ENCODE measurements around the gene CHCHD6.

The CHCHD6 gene

DNA sequence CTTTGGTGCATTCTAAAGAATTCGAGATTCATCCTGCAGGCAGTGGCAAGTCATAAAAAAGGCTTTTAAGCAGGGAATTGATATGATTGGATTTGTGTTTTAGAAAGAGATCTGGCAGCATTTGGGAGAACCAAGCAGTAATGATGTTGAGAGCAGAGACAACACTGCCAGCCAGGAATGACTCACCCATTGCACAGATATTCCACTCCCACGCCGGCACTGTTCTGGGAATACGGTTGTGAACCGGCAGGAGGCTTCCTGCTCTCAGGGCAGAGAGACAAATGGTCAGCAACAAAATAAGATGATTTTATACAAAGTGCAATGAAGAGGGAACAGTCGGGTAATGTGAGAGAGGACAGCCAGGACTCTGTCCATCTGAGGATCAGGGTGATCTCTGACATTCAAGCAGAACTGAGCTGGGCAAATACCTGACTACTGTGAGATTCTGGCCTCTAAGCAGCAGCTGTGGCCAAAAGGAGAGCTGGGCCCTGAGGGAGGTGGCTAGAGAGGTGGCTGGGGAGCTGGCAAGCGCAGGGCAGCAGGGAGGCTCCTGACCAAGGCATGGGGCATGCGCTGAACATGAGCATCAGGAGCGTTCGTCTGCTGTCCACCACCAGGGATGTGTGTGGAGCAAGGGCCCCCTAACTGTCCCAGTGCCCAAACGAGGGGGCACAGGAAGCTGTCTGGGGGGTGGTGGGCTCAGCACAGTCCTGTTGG is 222.8 kb downstream of the CHCHD6 start:
- FAIRE-seq: no peak

DNA sequence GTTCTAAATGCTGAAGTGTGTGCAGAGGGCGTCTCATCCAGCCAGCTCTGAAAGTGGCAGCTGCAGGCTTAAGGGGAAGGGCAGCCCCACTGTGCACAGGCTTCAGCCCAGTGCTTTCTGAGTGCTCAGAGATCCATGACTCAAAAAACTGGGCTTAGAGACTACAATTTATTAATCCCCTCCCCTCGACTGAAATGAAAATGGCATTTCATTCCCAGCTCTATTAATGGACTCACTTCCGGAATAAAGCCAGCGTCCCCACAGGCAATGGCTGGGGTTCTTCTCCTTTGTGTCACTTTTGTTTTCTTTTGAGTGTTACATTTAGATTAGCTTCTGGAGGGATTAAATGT is 223.3 kb downstream of the CHCHD6 start:
- no peak for FAIRE-seq

DNA sequence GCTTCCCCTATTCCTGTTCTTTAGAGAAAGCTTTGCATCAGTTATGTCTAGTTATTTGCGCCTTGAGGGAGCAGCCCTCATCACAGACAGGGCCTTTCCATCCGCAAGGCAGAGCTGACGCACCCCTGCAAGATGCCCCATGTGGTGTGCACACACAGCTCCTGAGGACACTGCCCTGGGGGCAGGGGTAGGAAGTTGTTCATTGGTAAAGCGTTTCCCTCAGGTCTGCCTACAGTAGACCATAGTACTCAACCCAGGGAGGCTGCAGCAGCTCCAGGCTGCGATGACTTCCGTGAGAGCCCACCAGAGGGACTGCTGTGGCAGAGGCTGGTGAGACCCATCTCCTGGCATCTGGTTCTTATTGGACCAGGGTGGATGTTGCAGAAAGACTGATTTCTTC is 223.8 kb downstream of the CHCHD6 start:
- no peak for FAIRE-seq

DNA sequence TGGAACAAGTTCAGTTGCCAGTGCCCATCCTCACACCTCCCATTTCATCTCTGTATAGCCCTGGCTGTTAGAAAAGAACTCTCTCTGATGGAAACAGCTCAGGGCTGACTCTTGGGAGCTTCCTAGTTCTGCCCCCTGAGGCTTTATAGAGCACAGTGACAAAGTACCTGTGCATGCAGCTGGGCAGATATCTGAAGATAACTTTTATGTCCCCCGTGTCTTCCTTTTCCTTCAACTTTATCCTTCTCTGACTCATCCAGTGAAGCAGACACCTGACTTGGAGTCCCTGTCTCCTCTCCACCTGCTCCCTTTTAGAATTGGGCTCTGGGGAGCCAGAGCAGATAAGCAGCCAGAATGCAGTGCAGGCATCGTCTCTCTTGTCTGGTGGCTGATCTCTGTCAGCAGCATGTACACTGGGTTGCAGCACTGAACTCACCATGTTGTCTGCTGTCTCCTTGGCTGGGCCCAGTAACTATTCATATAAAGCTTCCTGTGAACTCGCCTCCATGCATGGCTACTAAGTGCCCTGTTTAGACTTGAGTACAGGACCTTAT is 225.0 kb downstream of the CHCHD6 start:
- no peak for FAIRE-seq

DNA sequence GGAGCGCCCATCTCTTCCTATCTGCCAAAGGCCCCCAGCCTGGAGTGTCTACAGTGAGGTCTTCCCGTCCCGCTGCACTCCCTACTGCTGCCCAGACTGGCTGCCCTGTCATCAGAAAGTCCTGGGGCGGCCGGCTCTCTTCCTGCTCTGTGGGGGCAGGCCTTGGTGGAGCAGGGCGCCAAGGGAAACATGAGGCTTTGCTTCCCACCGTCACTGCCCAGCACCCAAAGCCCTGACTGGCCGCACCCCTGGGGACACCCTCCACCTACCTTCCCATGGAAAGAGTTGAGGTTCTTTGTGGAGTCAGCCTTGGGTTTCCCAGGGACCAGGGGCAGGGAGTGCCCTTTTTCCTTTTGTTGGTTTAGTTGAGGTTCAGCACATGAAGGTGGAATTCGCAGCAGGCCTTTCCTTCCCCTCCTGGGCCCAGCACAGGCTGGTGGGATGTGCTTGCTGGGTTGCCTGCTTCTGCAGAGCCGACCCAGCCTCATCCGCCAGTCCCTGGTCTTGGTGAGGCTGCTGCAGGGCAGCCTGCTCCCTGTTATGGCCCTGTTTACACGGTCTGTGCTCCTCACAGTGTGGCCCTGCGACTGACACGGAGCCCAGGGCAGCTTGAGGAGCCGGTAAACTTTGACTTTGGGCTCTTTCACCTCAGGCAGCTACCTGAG is 227.0 kb downstream of the CHCHD6 start:
- FAIRE-seq: no peak

DNA sequence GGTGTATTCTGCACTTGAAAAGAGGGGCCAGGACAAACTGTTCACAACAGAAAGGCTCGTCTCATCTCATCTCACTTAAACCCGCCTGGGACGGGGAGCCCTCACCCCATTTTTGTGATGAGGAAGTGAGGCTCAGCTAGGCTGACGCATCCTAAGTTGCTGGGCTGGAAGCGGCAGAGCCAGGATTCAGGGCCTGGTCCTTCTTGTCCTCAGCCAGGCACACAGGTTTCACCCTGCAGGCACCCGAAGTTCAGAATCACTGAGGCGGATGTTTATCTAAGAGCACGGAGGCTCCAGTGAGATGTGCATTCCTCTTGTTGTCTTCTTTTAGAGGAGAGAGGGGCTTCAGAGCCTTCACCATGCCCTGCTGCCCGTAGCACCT is 227.8 kb downstream of the CHCHD6 start:
- no peak for FAIRE-seq

DNA sequence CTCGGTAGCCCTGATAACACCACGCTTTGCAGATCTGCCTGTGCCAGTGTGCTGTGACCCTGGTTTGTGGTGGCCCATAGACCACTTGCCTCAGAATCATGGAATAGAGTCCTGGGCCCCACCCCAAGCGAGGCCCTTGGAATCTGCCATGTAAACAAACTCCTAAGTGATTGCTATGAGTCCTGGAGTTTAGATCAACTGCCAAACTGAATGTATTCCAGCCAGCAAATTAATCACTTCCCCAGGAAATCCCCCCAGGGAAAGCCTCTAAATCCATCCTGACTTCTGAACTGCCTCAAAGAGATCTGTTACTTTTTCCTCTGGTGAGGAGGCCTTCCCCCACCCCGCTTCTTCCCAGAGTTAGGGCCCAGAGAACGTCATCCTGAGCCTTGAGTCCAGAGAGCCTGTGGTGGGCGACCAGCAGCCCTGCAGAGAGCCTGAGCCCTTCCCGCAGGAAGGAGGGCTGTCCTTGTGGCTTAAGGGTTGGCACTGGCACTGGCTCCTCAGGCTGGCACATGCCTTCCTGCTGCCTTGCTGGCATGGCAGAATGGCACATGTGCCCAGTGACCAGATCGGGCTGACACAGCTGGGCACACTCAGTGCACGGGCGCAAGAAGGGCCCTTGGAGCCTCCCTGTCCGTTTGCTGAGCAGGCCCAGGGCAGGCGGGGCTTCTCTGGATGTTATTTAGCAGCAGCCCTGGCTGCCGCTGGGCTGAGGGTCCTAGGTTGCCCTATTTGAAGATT is 228.3 kb downstream of the CHCHD6 start:
- no peak for FAIRE-seq

DNA sequence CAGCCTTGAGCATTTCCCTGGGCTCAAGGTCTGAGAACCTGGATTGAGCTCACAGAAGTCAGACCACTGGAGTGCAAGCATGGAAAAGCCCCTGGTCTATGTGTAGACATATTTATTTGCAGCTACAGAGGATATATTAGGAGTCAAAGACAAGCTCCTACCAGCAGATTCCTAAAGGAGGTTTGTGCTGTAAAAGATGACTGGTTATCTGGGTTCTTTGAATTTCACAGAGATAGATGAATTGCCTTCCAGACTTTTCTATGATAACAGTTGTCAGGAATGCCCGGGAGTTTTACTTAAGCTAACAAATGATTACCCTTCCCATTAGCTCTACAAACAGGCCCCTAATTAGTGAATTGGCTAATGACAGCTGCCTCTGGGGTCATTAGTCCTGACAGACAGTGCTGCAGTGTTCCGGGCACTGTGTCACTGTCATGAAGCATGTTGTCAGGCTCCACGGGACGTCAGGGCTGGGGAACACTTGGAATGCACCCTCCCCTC is 230.0 kb downstream of the CHCHD6 start:
- FAIRE-seq: no peak

DNA sequence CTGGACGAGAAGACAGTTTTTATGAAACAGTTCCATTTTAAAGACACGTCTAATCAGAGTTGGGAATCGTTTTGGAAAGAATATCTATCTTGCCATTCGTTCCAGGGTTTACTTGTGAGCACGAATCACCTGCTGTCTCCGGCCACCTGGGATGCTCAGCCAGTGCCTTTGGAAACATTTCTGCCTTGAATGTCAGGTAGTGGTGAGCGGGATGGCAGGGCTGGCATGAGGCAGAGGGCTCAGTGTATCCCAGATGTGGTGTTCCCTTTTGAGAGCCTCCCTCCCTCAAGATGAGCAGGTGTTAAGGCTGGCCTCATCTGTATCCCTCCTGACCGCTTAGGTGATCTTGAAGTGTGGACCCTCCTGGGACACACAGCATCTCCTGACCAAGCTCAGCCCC is 231.0 kb downstream of the CHCHD6 start:
- FAIRE-seq: no peak

DNA sequence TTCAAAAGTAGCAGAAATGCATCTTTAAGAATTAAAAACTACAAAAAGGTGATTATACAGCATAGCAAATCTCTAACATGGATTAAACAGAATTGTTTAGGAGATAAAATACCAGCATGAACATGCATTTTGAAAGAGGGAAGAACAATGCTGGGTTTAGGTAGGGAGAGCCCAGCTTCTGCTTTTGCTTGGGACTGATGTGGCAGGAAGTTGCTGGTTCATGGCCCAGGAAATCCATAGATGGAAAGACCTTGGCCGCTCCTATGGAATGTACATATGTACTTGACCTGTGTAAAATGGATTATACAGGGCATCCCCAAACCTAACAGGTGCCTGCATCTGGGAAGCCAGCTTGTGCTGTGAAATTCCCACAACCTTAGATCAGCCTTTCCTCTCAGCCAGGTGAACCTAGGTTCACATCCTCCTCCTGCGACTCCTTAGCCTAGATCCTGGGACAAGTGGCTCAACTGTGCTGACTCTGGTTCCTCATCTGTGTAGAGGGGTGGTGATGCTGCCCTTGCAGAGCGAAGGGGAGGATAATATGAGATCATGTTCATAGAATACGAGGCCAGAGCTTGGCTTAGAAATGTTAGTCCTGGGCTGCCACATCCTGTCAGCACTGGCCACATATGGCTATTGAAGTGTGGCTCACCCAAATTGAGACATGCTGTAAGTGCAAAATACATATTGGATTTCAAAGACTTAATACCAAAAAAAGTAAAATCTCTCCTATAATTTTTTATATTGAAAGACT is 231.9 kb downstream of the CHCHD6 start:
- no peak for FAIRE-seq

DNA sequence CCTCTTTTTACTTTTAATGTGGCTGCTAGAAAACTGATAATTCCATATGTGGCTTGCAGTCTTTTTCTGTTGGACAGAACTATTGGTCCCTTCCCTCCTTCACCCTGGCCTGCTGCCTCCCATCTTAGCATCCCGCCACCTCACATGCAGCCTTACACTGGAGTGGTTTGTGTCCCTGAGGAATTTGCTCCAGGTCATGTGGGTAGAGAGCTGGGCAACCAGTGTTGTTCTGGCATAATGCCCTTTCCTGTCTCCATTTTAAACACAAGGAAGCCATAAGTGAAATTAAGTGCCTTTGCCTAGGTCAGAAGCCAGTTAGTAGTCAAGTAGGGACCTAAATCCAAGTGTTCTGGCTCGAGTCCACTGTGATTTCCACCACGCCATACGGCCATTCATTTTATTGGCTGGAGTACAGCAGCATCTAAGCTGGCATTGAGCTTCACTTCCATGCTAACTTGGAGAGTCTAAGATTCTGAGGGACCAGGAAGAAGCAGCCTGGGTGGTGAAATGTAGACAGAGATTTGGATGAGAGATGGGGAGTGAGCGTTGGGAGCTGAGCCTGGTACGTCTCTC is 232.9 kb downstream of the CHCHD6 start:
- FAIRE-seq: no peak

DNA sequence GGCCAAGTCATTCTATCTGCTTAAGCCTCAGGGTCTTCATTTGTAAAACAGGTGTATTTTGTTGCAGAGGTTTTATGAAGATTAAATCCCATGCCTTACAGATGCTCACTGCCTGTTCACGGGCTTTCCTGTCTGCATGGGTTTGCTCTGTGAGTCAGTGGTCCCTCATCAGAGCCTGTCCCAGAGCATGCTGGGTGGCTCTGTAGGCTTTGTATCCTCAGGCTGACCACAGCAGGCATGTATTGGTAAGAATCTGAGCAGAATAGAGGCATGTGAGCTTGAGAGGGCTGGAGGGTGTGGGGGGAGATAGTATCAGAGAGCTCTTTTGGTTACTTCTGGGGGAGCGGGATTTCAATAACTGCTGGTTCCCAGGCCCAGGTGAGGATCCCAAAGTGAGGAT is 233.5 kb downstream of the CHCHD6 start:
- no peak for FAIRE-seq

DNA sequence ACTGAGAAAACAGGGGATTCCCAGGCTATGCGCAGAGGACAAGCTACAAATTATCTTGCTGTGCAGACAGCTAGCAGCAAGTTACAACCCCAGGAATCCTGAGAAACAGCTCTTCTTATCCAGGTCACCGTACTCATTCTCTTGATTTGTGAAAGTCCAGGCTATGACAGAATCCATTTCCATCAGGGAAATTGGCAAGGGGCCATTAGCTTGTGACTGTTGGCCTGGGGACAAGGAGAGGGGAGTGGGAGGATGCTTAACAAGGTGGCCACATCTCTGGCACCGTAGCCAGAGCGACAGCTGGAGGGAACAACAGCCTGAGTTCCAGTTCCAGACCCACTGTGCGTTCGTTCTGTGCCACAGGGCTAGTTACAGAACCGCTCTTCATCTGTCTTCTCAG is 233.9 kb downstream of the CHCHD6 start:
- FAIRE-seq: no peak

DNA sequence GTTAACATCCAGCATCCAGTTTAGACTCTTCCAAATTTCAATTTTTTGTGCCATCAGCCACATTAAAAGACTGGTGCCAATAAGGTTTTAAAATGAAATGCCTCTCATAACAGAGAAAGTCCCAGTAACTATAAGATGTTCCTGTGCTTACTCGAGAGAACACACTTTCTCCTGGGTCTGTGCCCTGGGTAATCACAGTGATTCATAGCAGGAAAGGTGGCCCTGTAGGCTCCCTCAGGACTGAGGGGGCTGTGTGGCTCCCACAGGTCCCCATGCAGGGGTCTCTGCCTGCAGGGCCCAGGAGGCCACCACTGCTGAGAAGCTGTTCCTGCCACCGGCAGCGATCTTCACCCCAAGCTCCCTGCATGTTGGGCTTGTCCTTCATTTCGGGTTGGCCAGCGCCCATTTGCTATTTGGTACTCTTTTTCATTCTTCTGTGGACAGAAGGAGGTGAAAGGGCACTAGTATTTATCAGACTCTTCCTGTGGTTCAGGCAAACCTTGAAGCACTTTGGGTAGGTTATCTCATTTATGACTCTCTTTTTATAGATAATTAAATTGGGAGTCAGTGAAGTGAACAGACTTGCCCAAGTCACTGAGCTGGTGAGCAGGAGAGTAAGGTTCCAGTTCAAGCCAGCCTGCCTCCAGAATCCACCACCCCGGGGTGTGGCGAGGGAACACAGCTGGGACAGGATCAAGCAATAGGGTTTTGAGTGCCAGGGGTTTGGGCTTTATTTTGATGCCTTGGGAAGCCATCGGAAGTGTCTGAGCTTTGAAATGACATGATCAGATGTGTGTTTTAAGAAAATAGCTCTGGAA is 234.7 kb downstream of the CHCHD6 start:
- no peak for FAIRE-seq

DNA sequence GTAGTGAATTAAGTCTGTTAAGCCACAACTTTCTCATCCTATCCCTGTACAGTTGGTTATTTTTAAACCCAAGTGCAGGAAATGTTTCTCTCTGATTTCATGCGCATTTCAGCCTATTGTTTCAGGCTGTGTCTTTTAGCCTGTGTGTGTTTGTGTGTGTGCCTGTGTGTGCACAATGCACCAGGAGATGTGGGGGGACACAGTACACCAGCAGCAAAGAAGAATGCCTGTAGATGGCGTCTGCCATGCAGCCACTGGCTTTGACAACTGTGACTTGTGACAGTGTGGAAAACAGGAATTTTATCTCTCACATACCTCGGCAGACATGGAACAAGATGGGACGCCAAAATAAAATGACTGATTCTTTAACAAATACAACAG is 235.3 kb downstream of the CHCHD6 start:
- FAIRE-seq: no peak

DNA sequence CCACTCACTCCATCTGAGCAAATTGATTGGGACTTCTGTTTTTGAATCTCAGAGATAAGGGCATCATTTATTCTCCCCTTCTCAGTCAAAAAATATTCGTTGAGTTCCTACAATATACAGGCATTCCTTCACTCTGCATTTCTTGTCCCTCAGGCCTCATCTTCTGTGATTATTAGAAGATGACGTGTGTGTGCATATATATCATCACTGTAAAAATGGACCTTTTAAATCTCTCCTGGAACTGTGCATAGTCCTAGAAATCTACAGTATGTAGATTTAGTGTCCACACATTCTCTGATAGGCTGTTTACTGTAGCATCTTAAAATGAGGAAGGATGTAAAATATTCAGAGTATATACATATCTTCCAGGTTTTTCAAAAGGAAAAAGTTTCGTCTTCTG is 235.7 kb downstream of the CHCHD6 start:
- no peak for FAIRE-seq

DNA sequence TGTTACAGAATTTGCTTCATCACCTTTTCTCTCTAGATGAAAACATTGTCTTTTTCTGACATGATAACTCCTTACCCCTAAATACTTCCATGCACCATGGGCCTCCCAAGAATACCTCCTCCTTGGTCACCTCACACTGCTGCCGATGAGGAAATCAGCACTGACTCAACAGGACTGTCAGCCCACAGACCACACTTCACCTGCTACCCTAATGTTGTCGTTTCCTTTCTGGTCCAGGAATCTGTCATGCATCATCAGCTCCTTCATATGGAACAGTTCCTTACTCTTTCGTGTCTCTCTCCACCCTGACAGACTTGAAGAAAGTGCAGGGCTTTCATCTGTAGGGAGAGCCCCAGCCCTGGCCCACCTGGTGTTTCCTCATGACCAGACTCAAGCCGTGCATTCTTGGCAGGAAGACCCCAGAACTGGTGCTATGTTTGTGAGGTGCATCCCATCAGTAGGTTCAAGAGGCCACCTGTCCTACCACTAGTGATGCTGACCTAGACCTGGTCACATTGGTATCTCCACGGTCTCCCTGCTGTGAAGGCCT is 237.8 kb downstream of the CHCHD6 start:
- FAIRE-seq: no peak

DNA sequence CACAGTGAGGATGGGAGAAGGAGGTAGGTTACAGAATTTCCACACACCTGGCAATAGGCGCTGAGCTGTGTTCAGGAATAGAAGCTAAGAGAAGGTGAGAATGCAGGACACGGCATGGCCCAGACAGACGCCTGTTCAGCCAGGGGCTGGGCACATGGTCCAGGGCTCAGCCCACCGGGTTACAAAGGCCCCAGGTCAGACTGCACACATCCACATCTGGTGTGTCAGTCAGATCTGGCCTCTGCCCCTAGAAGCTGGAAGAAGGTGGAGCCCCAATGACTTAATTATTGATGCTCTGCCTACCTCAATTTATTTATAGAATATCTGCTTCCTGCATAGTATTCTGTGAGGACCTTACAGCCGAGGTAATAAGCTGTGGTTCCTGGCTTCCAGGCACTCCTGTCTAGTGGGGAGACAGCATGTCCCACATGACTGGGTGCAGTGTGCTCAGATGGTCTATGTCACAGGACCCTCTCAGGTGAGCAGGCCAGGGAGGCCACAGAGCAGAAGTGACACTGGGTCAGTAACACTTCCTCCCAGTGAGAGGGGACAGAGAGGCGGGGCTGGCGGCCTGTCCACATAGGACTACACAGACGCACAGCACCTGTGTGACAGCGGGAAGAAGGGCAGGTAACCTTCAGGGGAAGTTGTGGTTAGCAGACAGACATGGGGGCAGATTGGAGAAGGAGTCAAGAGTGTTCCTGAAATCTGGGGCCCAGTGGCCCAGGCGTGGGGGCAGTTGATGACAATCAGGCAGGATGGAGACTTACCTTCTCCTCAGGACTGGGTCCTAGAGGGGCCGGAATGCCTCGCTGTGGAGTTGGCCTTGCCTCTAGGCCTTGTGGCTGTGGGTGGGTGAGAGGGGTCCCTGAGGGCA is 240.3 kb downstream of the CHCHD6 start:
- no peak for FAIRE-seq

DNA sequence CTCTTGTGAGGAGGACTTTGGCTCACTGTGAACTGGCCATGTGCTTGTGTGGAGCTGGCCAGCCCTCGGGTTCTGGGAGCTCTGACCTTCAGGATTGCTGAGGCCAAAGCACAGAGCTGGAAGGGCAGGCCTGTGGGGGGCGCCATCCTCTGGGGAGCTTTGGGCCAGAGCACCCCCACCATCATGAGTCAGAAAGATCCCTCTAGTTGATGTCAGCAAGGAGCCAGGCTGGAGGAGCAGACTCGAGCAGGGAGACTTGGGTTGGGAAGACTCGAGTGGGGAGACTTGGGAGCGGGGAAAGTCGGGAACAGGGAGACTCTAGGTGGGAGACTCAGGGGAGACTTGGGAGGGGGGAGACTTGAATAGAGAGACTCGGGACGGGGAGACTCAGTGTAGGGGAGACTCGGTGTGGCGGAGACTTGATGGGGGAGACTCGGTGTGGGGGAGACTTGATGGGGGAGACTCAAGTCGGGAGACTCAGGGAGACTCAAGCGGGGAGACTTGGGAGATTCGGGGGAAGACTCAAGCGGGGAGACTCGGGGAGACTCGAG is 241.2 kb downstream of the CHCHD6 start:
- no peak for FAIRE-seq

DNA sequence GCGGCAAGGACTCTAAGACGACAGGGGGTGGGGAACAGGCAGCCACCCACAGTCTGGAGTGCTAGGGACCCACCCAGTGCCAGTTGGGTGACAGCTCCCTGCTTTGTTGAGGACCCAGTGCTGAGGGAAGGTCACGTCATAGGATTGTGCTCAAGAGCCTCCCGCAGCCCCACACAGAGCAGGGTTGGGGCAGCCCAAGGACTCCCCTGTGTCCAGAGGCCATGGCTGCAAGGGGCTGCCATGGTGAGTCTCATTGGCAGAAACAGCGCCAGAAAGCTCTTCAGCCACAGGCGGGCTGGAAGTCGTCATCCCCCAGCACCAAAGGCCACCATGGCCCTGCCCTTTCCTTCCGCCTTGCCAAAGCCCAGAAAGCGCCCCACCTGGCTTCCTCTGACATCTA is 241.9 kb downstream of the CHCHD6 start:
- no peak for FAIRE-seq

Data from endometrium (tissue), 2 donors.